Stimulated activated naive CD8-positive, alpha-beta T cell treated with anti-CD3 and anti-CD28 coated beads, Interleukin-15, Interleukin-2, amounts not matched to agents 100 ng/mL and 50 ng/mL, for 24 hours (primary cell): ENCODE data around the gene TAF4.
A peak's percentile ranks its signal among the peaks of the same experiment; 100 is the strongest.
"Not testable (repeated sequence)": the region's sequence is repeated elsewhere in the genome, so short reads cannot be mapped to it uniquely, and the experiment has no call there.

ENCODE experiments used
- H3K27ac Mint-ChIP-seq: one replicate; pipeline ENCODE4 v1.8.0; 2021; ENCODE audit warnings: mild to moderate bottlenecking, mixed read lengths
- H3K27me3 Mint-ChIP-seq: one replicate; pipeline ENCODE4 v1.8.0; 2021; ENCODE audit warnings: mixed read lengths
- H3K36me3 Mint-ChIP-seq: one replicate; pipeline ENCODE4 v1.8.0; 2021; ENCODE audit warnings: low read depth, mixed read lengths
- H3K4me1 Mint-ChIP-seq: one replicate; pipeline ENCODE4 v1.8.0; 2021; ENCODE audit warnings: low read depth, mixed read lengths
- H3K4me3 Mint-ChIP-seq: one replicate; pipeline ENCODE4 v1.8.0; 2021; ENCODE audit warnings: mild to moderate bottlenecking, mixed read lengths
- H3K9me3 Mint-ChIP-seq: one replicate; pipeline ENCODE4 v1.8.0; 2021; ENCODE audit warnings: mixed read lengths

TAF4 gene

GRCh38 chr20:62088258-62089127 lies 22.8 kb upstream of the TAF4 start:
- no peak overlapping the region for H3K27ac Mint-ChIP-seq
- H3K4me1 Mint-ChIP-seq: no peaks in the 10 kb centered on the region
- peaks cover 9% of the 10 kb centered on the region for H3K9me3 Mint-ChIP-seq
- peaks cover 10% of the 10 kb centered on the region for H3K27me3 Mint-ChIP-seq
- no peak overlapping the region for H3K4me3 Mint-ChIP-seq
- H3K36me3 Mint-ChIP-seq: peaks cover 3% of the 10 kb centered on the region

- H3K4me1 Mint-ChIP-seq: no peaks in the 10 kb centered on the region
- H3K4me3 Mint-ChIP-seq: no peak overlapping the region
- H3K9me3 Mint-ChIP-seq: peaks cover 8% of the 10 kb centered on the region
- H3K27me3 Mint-ChIP-seq: peaks cover 14% of the 10 kb centered on the region
- H3K36me3 Mint-ChIP-seq: peaks cover 3% of the 10 kb centered on the region
- H3K27ac Mint-ChIP-seq: no peak overlapping the region
These were observed 22.0 kb upstream of the TAF4 start for GRCh38 chr20:62087632-62088031.

GRCh38 chr20:62087227-62087626 lies 21.5 kb upstream of the TAF4 start:
- no peaks in the 10 kb centered on the region for H3K4me1 Mint-ChIP-seq
- peaks cover 6% of the 10 kb centered on the region for H3K9me3 Mint-ChIP-seq

GRCh38 chr20:62085206-62085605 lies 19.5 kb upstream of the TAF4 start:
- H3K9me3 Mint-ChIP-seq: no peaks in the 10 kb centered on the region
- H3K27ac Mint-ChIP-seq: no peak overlapping the region

More at GRCh38 chr20:62087227-62087626, 21.5 kb upstream of the TAF4 start:
- Mint-ChIP-seq H3K27me3 (peaks cover 13% of the 10 kb centered on the region), H3K27ac (no peak overlapping the region), H3K36me3 (peaks cover 3% of the 10 kb centered on the region), H3K4me3 (no peak overlapping the region)

GRCh38 chr20:62084224-62084623 lies 18.5 kb upstream of the TAF4 start:
- H3K27me3 Mint-ChIP-seq, H3K9me3 Mint-ChIP-seq, H3K4me3 Mint-ChIP-seq, H3K36me3 Mint-ChIP-seq, H3K27ac Mint-ChIP-seq, H3K4me1 Mint-ChIP-seq: not testable (repeated sequence)

More at GRCh38 chr20:62085206-62085605, 19.5 kb upstream of the TAF4 start:
- H3K4me3 Mint-ChIP-seq: no peak overlapping the region
- H3K27me3 Mint-ChIP-seq: peaks cover 10% of the 10 kb centered on the region
- no peaks in the 10 kb centered on the region for H3K36me3 Mint-ChIP-seq
- no peaks in the 10 kb centered on the region for H3K4me1 Mint-ChIP-seq

- Mint-ChIP-seq H3K36me3 (peaks cover 4% of the 10 kb centered on the region), H3K4me3 (no peak overlapping the region), H3K27ac (no peak overlapping the region), H3K9me3 (peaks cover 7% of the 10 kb centered on the region), H3K4me1 (no peaks in the 10 kb centered on the region), H3K27me3 (peaks cover 10% of the 10 kb centered on the region)
These were observed 17.6 kb upstream of the TAF4 start for GRCh38 chr20:62083312-62083711.

GRCh38 chr20:62080249-62080990 lies 14.7 kb upstream of the TAF4 start:
- H3K27me3 Mint-ChIP-seq: peaks cover 10% of the 10 kb centered on the region
- H3K4me1 Mint-ChIP-seq: no peaks in the 10 kb centered on the region
- H3K4me3 Mint-ChIP-seq: no peak overlapping the region
- no peak overlapping the region for H3K27ac Mint-ChIP-seq
- H3K9me3 Mint-ChIP-seq: peaks cover 19% of the 10 kb centered on the region
- H3K36me3 Mint-ChIP-seq: peaks cover 8% of the 10 kb centered on the region

GRCh38 chr20:62079166-62079565 lies 13.5 kb upstream of the TAF4 start:
- Mint-ChIP-seq H3K4me3 (no peak overlapping the region), H3K9me3 (peaks cover 26% of the 10 kb centered on the region), H3K4me1 (no peaks in the 10 kb centered on the region), H3K27me3 (peaks cover 4% of the 10 kb centered on the region), H3K27ac (no peak overlapping the region), H3K36me3 (peaks cover 14% of the 10 kb centered on the region)

GRCh38 chr20:62073323-62073722 lies 7.6 kb upstream of the TAF4 start:
- Mint-ChIP-seq H3K27ac (no peak overlapping the region), H3K27me3 (peaks cover 6% of the 10 kb centered on the region)

GRCh38 chr20:62071669-62072430 lies 6.2 kb upstream of the TAF4 start:
- H3K4me3 Mint-ChIP-seq, H3K27me3 Mint-ChIP-seq, H3K27ac Mint-ChIP-seq: not testable (repeated sequence)
- H3K36me3 Mint-ChIP-seq: peaks cover 15% of the 10 kb centered on the region
- H3K9me3 Mint-ChIP-seq: peaks cover 25% of the 10 kb centered on the region
- peaks cover 17% of the 10 kb centered on the region for H3K4me1 Mint-ChIP-seq

More at GRCh38 chr20:62073323-62073722, 7.6 kb upstream of the TAF4 start:
- peaks cover 15% of the 10 kb centered on the region for H3K36me3 Mint-ChIP-seq
- H3K9me3 Mint-ChIP-seq: peaks cover 33% of the 10 kb centered on the region
- H3K4me3 Mint-ChIP-seq: no peak overlapping the region
- peaks cover 2% of the 10 kb centered on the region for H3K4me1 Mint-ChIP-seq

GRCh38 chr20:62069741-62070216 lies 4.1 kb upstream of the TAF4 start:
- H3K27ac Mint-ChIP-seq: no peak overlapping the region
- peaks cover 20% of the 10 kb centered on the region for H3K4me1 Mint-ChIP-seq
- peaks cover 8% of the 10 kb centered on the region for H3K36me3 Mint-ChIP-seq
- peaks cover 6% of the 10 kb centered on the region for H3K27me3 Mint-ChIP-seq
- no peak overlapping the region for H3K4me3 Mint-ChIP-seq
- H3K9me3 Mint-ChIP-seq: peaks cover 16% of the 10 kb centered on the region

- peaks cover 23% of the 10 kb centered on the region for H3K4me1 Mint-ChIP-seq
- peaks cover 6% of the 10 kb centered on the region for H3K36me3 Mint-ChIP-seq
- no peak overlapping the region for H3K27ac Mint-ChIP-seq
- H3K4me3 Mint-ChIP-seq: no peak overlapping the region
- H3K27me3 Mint-ChIP-seq: peaks cover 6% of the 10 kb centered on the region
- peaks cover 12% of the 10 kb centered on the region for H3K9me3 Mint-ChIP-seq
These were observed 3.3 kb upstream of the TAF4 start for GRCh38 chr20:62068997-62069396.

- Mint-ChIP-seq H3K36me3 (peaks cover 6% of the 10 kb centered on the region), H3K4me1 (peaks cover 36% of the 10 kb centered on the region), H3K4me3 (peak overlapping the region; percentile 86), H3K27me3 (no peaks in the 10 kb centered on the region), H3K27ac (no peak overlapping the region), H3K9me3 (peaks cover under 1% of the 10 kb centered on the region)
These were observed 2.0 kb upstream of the TAF4 start for GRCh38 chr20:62067547-62068260.

GRCh38 chr20:62066983-62067433 lies 1.3 kb upstream of the TAF4 start:
- Mint-ChIP-seq H3K27me3 (no peaks in the 10 kb centered on the region), H3K4me1 (peaks cover 43% of the 10 kb centered on the region), H3K4me3 (peak overlapping the region; percentile 86), H3K9me3 (no peaks in the 10 kb centered on the region), H3K27ac (peak overlapping the region; percentile 81), H3K36me3 (peaks cover 13% of the 10 kb centered on the region)
